Measurements from ENCODE around the gene ZEB2. TPM values are rescaled to one million over a fixed set of nuclear protein-coding genes. Genes with fewer than 3 reads are reported as not detected.
A peak's percentile ranks its signal among the peaks of the same experiment; 100 is the strongest.

ZEB2 gene
- total and polyA plus RNA-seq, 5 donors: 40.2 to 147 (median 135) TPM

DNA sequence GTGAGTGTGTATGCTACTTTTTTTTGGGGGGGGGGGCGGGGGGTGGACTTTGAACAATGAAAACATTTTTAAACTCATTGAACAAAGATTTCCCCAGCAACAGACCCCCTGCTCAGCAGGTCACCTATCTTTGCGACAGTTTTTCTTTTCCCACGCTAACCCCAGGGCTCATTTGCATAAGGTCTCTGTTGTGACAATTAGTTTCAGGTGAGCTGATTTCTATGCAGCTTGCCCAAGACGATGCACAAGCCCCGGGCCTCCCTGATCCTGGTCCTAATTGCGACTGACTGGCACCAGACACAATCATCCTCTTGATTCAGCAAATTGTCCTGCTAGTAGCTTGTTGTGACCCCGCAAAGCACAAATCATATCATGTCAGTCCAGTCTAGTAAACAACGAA is 40.3 kb downstream of the ZEB2 start:
- Histone ChIP-seq H3K27ac (ENCODE audit: low read length) (peak overlapping the region; percentile 3), H3K4me1 (ENCODE audit: control insufficient read depth, insufficient read depth, low read length) (peaks cover 16% of the 10 kb centered on the region)
- intact Hi-C loops (cut with DNase I): no loop called here

DNA sequence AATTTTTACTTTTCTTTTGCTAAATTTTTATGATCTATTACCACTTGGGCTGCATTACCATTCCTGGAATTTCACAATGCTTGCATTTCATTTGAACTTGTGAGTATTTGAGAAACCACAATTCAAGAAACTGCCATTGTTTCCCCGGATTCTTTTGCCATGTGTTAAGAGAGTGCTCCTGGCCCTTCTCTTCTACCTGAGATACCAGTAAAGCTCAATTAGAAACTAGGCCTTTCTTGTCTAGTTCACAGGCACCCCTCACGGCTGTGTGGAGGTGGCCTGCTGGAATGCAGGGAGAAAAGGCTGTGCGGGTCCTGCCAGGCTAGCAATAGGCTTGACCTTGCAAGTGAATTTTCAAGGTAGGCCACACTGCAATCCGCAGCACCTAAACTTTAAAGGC is 40.8 kb downstream of the ZEB2 start:
- no peak for DNase-seq
- intact Hi-C loops (cut with DNase I): no loop called here
- Histone ChIP-seq H3K27ac (ENCODE audit: low read length) (peak overlapping the region; percentile 94), H3K27me3 (ENCODE audit: control insufficient read depth, insufficient read depth) (no peaks in the 10 kb centered on the region), H3K4me1 (ENCODE audit: control insufficient read depth, insufficient read depth, low read length) (peaks cover 12% of the 10 kb centered on the region), H3K9me3 (ENCODE audit: control insufficient read depth, low read length) (no peaks in the 10 kb centered on the region), H3K4me3 (ENCODE audit: low read length) (no peak overlapping the region)
- ATAC-seq: no peak
- 44% methylated on average over 4 of the region's 4 CpGs for WGBS

More for the DNA sequence above, 40.3 kb downstream of the ZEB2 start:
- WGBS: 56% methylated on average over 8 of the region's 8 CpGs
- no peak for DNase-seq
- no peak for ATAC-seq
- no peak overlapping the region for H3K4me3 ChIP-seq (ENCODE audit: low read length)
- H3K27me3 ChIP-seq (ENCODE audit: control insufficient read depth, insufficient read depth): no peaks in the 10 kb centered on the region
- no peaks in the 10 kb centered on the region for H3K9me3 ChIP-seq (ENCODE audit: control insufficient read depth, low read length)

DNA sequence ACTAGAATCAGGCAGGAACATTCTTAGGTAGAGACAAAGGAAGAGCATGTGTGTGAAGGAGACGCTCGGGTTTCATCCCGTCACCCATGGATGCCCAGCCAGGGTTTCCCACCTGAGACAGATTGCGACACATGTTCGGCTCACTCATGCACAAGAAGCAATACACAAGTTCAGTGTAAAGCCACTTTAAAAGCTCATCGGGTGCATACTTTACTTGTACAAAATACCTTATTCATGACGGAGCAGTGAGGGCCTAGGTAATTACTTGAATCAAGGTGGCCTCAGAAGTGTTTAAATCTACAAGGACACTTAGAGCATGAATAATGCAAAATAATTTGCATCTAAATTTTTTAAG is 42.0 kb downstream of the ZEB2 start:
- ATAC-seq: no peak
- WGBS: 64% methylated on average over 7 of the region's 7 CpGs
- H3K4me1 ChIP-seq (ENCODE audit: control insufficient read depth, insufficient read depth, low read length): peaks cover 19% of the 10 kb centered on the region
- no peak for DNase-seq
- intact Hi-C loops (cut with DNase I): no loop called here
- H3K27me3 ChIP-seq (ENCODE audit: control insufficient read depth, insufficient read depth): no peaks in the 10 kb centered on the region
- no peak overlapping the region for H3K4me3 ChIP-seq (ENCODE audit: low read length)
- peak overlapping the region; percentile 68 for H3K27ac ChIP-seq (ENCODE audit: low read length)
- no peaks in the 10 kb centered on the region for H3K9me3 ChIP-seq (ENCODE audit: control insufficient read depth, low read length)

DNA sequence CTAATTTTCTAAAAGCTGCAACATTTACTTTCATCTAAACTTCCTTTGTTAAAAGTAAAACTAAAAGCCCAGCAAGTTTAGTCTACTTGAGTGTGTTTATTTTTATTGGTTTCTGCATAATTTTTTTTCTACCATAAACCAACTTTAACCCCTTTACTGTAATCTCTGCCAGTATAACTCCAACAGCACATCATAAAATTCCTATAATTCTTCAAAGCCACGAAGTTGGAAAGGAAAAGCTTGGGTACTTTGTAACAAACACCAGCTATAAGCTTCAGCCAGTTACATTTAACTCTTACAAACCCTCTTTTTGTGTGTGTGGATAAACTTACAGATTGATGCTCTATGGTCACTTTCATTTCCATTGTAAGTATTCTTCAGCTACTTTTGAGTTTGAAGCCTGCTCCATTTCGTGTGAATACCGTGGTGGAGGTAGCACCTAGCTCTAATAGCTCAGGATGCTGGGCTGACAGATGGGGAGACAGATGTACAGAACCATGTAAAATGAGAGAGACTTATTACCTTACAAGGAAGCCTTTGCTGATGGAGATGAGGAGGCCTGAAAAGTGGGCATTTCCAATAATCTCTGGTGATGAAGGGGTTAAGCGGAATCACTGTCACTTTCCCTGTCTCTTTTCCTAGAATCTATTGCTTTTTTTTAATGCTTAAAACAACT is 42.5 kb downstream of the ZEB2 start:
- WGBS: 56% methylated on average over 4 of the region's 4 CpGs
- no peak for DNase-seq
- peaks cover 19% of the 10 kb centered on the region for H3K4me1 ChIP-seq (ENCODE audit: control insufficient read depth, insufficient read depth, low read length)
- no peaks in the 10 kb centered on the region for H3K9me3 ChIP-seq (ENCODE audit: control insufficient read depth, low read length)
- H3K4me3 ChIP-seq (ENCODE audit: low read length): no peak overlapping the region
- peak overlapping the region; percentile 68 for H3K27ac ChIP-seq (ENCODE audit: low read length)
- no peaks in the 10 kb centered on the region for H3K27me3 ChIP-seq (ENCODE audit: control insufficient read depth, insufficient read depth)
- intact Hi-C loops (cut with DNase I): no loop called here
- no peak for ATAC-seq

DNA sequence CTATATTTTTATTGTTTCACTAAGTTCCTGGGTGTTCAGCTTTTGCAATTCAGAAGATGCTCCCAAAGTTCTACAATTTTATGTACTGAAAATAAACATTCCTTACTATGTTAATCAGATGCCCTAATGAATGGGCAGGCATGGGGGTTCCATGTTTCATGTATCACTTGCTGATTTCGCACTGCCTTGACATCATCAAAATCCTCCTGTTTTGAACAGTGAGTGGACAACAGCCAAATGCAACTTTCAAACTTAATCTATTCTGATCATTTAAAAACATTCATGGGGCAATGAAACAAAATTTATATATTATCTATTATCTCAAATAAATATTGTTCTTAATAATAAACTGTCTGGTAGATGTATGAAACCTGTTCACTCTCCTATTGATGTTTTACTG is 43.2 kb downstream of the ZEB2 start:
- WGBS: 56% methylated on average over 1 of the region's 1 CpG
- ATAC-seq: no peak
- no peak overlapping the region for H3K27ac ChIP-seq (ENCODE audit: low read length)
- intact Hi-C loops (cut with DNase I): no loop called here
- H3K4me1 ChIP-seq (ENCODE audit: control insufficient read depth, insufficient read depth, low read length): peaks cover 19% of the 10 kb centered on the region
- H3K9me3 ChIP-seq (ENCODE audit: control insufficient read depth, low read length): no peaks in the 10 kb centered on the region
- H3K27me3 ChIP-seq (ENCODE audit: control insufficient read depth, insufficient read depth): no peaks in the 10 kb centered on the region
- DNase-seq: no peak
- no peak overlapping the region for H3K4me3 ChIP-seq (ENCODE audit: low read length)

DNA sequence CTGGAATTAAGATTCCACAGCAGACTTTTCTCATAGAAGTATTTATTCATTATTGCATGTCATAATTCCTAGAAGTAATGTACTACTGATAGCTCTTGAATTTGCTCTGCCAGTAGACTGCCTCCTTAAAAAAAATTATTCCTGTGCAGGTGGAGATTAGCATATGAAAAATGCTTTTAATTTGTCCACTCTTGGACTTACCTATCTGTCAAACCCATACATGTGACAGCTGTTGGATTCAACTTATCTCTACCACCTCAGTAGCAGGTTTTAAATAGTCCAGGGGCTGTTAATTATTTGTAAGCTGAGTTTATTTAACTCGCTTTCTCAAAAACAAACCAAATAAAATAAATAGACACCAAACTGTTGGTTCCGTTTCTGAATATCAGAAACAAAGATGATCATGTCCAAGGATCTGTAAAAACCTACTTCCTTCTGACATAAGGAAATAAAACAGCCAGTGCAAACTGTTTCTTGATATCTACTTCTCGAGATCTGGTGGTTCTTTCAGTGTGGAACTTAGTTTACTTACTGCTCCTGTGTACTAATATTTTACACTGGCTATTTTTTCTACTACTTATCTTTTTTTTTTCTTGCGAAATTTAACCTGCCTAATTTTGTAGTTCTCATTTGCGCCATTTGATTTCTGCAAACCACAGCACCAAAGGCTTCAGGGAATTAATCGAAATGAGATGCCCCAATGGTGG is 44.2 kb downstream of the ZEB2 start:
- no peak overlapping the region for H3K27ac ChIP-seq (ENCODE audit: low read length)
- DNase-seq (no peak), ATAC-seq (no peak)
- 74% methylated on average over 6 of the region's 6 CpGs for WGBS
- H3K9me3 ChIP-seq (ENCODE audit: control insufficient read depth, low read length): no peaks in the 10 kb centered on the region
- intact Hi-C loops (cut with DNase I): no loop called here
- peaks cover 19% of the 10 kb centered on the region for H3K4me1 ChIP-seq (ENCODE audit: control insufficient read depth, insufficient read depth, low read length)
- H3K4me3 ChIP-seq (ENCODE audit: low read length): no peak overlapping the region
- no peaks in the 10 kb centered on the region for H3K27me3 ChIP-seq (ENCODE audit: control insufficient read depth, insufficient read depth)

DNA sequence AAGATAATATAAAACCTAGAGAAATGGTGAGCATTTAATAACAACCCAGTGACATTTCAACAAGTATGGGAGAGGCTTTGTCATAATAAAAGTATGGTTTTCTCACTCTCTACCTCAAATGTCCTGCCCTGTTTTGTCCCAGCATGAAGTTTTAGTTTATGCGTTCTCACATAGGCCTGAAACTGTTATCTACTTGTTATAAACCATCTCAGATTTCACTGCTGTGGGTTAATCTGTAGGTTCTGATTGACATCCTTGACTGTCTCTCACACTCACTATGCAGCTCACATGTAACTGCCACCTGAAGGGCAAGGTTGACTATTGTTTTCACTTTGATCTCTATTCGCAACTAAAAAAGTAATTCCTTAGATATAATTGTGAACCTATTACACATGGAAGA is 44.9 kb downstream of the ZEB2 start:
- no peaks in the 10 kb centered on the region for H3K9me3 ChIP-seq (ENCODE audit: control insufficient read depth, low read length)
- no peak overlapping the region for H3K4me3 ChIP-seq (ENCODE audit: low read length)
- ATAC-seq: no peak
- peaks cover 19% of the 10 kb centered on the region for H3K4me1 ChIP-seq (ENCODE audit: control insufficient read depth, insufficient read depth, low read length)
- DNase-seq: no peak
- H3K27me3 ChIP-seq (ENCODE audit: control insufficient read depth, insufficient read depth): no peaks in the 10 kb centered on the region
- H3K27ac ChIP-seq (ENCODE audit: low read length): no peak overlapping the region
- 63% methylated on average over 2 of the region's 2 CpGs for WGBS
- intact Hi-C loops (cut with DNase I): no loop called here

DNA sequence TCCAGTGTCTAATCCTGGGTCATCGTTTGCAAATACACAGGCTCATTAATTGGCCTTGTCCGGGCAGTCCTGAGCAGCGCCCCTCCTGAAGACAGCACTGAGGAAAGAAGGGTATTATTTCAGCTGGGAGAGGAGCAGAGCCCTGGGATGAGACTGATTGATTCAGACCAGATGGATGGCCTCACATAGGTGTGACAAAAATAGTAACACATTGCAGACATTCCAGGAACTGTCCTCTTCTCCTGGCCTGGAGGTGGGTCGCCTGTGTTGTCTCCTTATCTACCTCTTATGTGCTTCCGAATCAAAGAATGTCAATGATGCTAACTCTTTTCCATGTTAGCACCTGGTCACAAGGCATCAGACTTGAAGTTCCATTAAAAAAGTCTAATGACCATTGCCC is 45.9 kb downstream of the ZEB2 start:
- intact Hi-C loops (cut with DNase I): no loop called here
- Histone ChIP-seq H3K4me1 (ENCODE audit: control insufficient read depth, insufficient read depth, low read length) (peaks cover 15% of the 10 kb centered on the region), H3K4me3 (ENCODE audit: low read length) (no peak overlapping the region), H3K27ac (ENCODE audit: low read length) (peak overlapping the region; percentile 35), H3K27me3 (ENCODE audit: control insufficient read depth, insufficient read depth) (no peaks in the 10 kb centered on the region), H3K9me3 (ENCODE audit: control insufficient read depth, low read length) (no peaks in the 10 kb centered on the region)
- 62% methylated on average over 5 of the region's 5 CpGs for WGBS
- ATAC-seq (peak in 1 of 2 donors; percentile 24), DNase-seq (no peak)

DNA sequence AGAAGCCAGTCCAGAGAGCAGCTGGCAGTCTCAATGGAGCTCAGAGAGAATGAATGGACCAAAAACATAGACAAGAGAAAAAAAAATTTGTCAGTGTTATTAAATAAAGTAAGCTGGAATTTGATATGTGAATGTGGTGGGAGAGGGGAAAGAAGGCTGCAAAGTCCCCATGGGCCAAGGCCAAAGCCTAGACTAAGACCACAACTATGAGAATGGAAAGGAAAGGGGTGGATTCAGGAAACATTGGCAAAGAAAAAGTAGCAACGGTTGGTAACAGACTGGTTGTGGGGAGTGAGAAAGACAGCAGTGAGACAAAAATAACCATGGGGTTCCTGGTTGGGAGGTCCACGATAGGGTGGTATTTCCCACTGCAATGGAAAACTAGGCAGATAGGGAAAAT is 47.0 kb downstream of the ZEB2 start:
- intact Hi-C loops (cut with DNase I): no loop called here

DNA sequence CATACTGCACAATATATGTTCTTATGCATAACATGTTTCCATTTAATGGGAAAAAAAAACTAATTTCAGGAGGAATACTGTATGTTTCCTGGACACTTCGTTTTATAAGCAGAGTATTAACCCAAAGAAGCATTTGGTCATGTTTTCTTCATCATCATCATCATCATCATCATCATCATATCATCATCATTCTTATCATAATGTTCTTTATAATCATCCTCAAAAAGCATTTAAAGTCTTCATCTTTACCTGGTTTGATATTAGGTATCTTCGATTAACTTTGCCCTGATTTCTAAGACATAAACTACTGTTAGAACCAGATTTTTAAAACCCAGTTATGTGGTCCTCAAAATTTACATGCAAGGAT is 47.9 kb downstream of the ZEB2 start:
- WGBS: 73% methylated on average over 2 of the region's 2 CpGs
- no peaks in the 10 kb centered on the region for H3K27me3 ChIP-seq (ENCODE audit: control insufficient read depth, insufficient read depth)
- ATAC-seq: no peak
- no peak overlapping the region for H3K4me3 ChIP-seq (ENCODE audit: low read length)
- no peaks in the 10 kb centered on the region for H3K9me3 ChIP-seq (ENCODE audit: control insufficient read depth, low read length)
- DNase-seq: no peak
- H3K4me1 ChIP-seq (ENCODE audit: control insufficient read depth, insufficient read depth, low read length): peaks cover 12% of the 10 kb centered on the region
- no peak overlapping the region for H3K27ac ChIP-seq (ENCODE audit: low read length)
- intact Hi-C loops (cut with DNase I): no loop called here

More for the DNA sequence above, 47.0 kb downstream of the ZEB2 start:
- WGBS: 21% methylated on average over 2 of the region's 2 CpGs
- Histone ChIP-seq H3K27me3 (ENCODE audit: control insufficient read depth, insufficient read depth) (no peaks in the 10 kb centered on the region), H3K27ac (ENCODE audit: low read length) (no peak overlapping the region), H3K4me3 (ENCODE audit: low read length) (no peak overlapping the region), H3K4me1 (ENCODE audit: control insufficient read depth, insufficient read depth, low read length) (peaks cover 14% of the 10 kb centered on the region), H3K9me3 (ENCODE audit: control insufficient read depth, low read length) (no peaks in the 10 kb centered on the region)
- DNase-seq: no peak
- no peak for ATAC-seq

DNA sequence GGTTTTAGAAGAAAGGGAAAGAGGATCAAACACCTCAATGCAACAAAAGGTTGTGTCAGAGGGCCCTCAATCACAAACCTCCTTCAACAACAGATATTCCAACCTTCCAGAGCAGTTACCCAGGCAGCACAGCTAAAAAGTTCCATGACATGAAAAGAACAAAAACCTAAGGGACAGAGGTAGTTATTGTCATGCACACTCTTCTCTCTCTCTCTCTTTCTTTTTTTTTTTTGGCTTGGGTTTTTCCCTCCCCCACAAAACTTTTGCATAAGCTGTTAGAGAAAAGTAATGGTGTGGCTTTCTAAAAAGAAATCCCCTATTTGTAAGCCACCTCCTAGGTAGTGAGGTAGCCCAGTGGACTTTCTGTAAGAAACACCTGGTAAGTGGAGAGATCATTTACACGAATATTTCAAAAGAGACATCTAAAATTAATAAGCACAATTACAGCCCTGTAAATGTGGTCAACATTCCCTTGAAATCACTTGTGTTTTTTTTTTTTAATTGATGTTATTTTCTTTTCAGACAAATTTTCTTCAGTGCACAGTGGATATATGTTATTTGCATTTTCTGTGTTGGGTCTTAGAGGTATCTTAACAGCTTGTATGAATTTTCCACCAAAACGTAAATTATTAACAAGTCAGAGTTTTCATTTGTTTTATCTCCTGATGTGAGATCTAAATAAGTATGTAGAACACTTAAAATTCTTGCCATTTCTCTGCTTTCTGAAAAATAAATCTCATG is 48.4 kb downstream of the ZEB2 start:
- Histone ChIP-seq H3K27me3 (ENCODE audit: control insufficient read depth, insufficient read depth) (no peaks in the 10 kb centered on the region), H3K4me1 (ENCODE audit: control insufficient read depth, insufficient read depth, low read length) (peaks cover 12% of the 10 kb centered on the region), H3K9me3 (ENCODE audit: control insufficient read depth, low read length) (no peaks in the 10 kb centered on the region), H3K4me3 (ENCODE audit: low read length) (no peak overlapping the region), H3K27ac (ENCODE audit: low read length) (no peak overlapping the region)
- DNase-seq (no peak), ATAC-seq (no peak)
- 49% methylated on average over 2 of the region's 2 CpGs for WGBS
- intact Hi-C loops (cut with DNase I): no loop called here

All from right cardiac atrium (tissue), 5 donors.